Spleen (tissue), 11 donors: ENCODE data around the gene SEC61B. TPM values are rescaled to one million over a fixed set of nuclear protein-coding genes. Genes with fewer than 3 reads are reported as not detected.
"Not testable (repeated sequence)": the region's sequence is repeated elsewhere in the genome, so short reads cannot be mapped to it uniquely, and the experiment has no call there.

ENCODE experiments used
- DNase-seq: peaks from one replicate; pipeline ENCODE4 v3.0.0-alpha.2; 2020
- H3K27ac ChIP-seq, 8 donors: fragments of 200-600 bp; sonication (generic) in 7 of 8; 1 replicate in 4 of 8; 2 replicates in 4 of 8; pipeline versions ENCODE4 v1.5.0 to v1.8.0; 2016 to 2021; ENCODE audit warnings: inconsistent platforms in 4 of 8, mild to moderate bottlenecking in 4 of 8, moderate library complexity in 1 of 8
- H3K27me3 ChIP-seq, 7 donors: fragments of 200-600 bp; sonication (generic) in 6 of 7; replicated peaks in 1 of 7; 1 replicate in 4 of 7; 2 replicates in 3 of 7; pipeline versions ENCODE4 v1.5.0 to v1.8.0; 2016 to 2021; ENCODE audit warnings: inconsistent platforms in 3 of 7, mild to moderate bottlenecking in 1 of 7
- H3K36me3 ChIP-seq, 6 donors: fragments of 200-600 bp; sonication (generic) in 5 of 6; 1 replicate in 4 of 6; 2 replicates in 2 of 6; pipeline versions ENCODE4 v1.5.0 to v1.8.0; 2016 to 2021; ENCODE audit warnings: inconsistent platforms in 2 of 6
- H3K4me1 ChIP-seq, 6 donors: fragments of 200-600 bp; sonication (generic) in 5 of 6; 1 replicate in 3 of 6; 2 replicates in 3 of 6; pipeline versions ENCODE4 v1.5.0 to v1.8.0; 2016 to 2021; ENCODE audit warnings: inconsistent platforms in 3 of 6
- H3K4me3 ChIP-seq, 8 donors: fragments of 200-600 bp; sonication (generic) in 7 of 8; 1 replicate in 4 of 8; 2 replicates in 4 of 8; pipeline versions ENCODE4 v1.5.0 to v1.8.0; 2016 to 2021; ENCODE audit warnings: inconsistent platforms in 4 of 8, mild to moderate bottlenecking in 4 of 8, moderate library complexity in 2 of 8
- H3K9me3 ChIP-seq, 8 donors: fragments of 200-600 bp; sonication (generic) in 7 of 8; 1 replicate in 4 of 8; 2 replicates in 4 of 8; pipeline versions ENCODE4 v1.5.0 to v1.8.0; 2016 to 2021; ENCODE audit warnings: inconsistent platforms in 4 of 8
- POLR2A ChIP-seq, 3 donors: fragments of 450-650 bp; IDR thresholded peaks; one replicate each; pipeline ENCODE4 v1.5.1; 2017; ENCODE audit warnings: antibody characterized with exemption in 3 of 3, mild to moderate bottlenecking in 1 of 3
- POLR2AphosphoS5 ChIP-seq, 3 donors: sonication (generic); formaldehyde crosslinking; IDR thresholded peaks; one replicate each; pipeline ENCODE4 v1.5.1; 2017; ENCODE audit warnings: antibody characterized with exemption in 3 of 3
- WGBS, 5 donors: extraction: QIAGEN DNeasy Blood & Tissue Kit in 3 of 5; methylation state at CpG; one replicate each; pipeline versions ENCODE4 v1.1.5 to v1.1.7; 2013 to 2018; 5-methylcytosine and 5-hydroxymethylcytosine counted together
- intact Hi-C: fragments of 100-400 bp; cut with DNase I; formaldehyde crosslinking; loops from one replicate; pipeline ENCODE4 v1.15.0; 2023; ENCODE audit warnings: low total_unique reads
- polyA plus RNA-seq, 3 donors: library from polyadenylated mRNA; stranded (reverse); fragments of 200-250 nt; gene quantifications; one replicate each; pipeline ENCODE4 v1.2.1, GENCODE V29; 2013
- total RNA-seq, 7 donors: library from RNA; depleted of rRNA in 3 of 7; stranded (reverse); fragments of >200 nt in 3 of 7; fragmentation: NEBNext Ultra II Directional in 4 of 7; extraction: Animal tissue kit (Norgen Biotek cat#: 25700) in 4 of 7; gene quantifications; one replicate each; pipeline versions ENCODE4 v1.1.0 to v1.2.1, GENCODE V29; 2016 to 2021
- TF ChIP-seq, protein P1 (sequence below), 11 experiments: fragments of 200-600 bp in 7 of 11; fragments of 450-650 bp in 4 of 11; sonication (generic) in 4 of 11; IDR thresholded peaks in 8 of 11; conservative IDR thresholded peaks in 3 of 11; 1 replicate in 7 of 11; 2 replicates in 4 of 11; pipeline versions ENCODE4 v1.4.0 to v1.8.0; 2016 to 2021; ENCODE audit warnings: antibody characterized with exemption in 11 of 11, inconsistent platforms in 4 of 11, mild to moderate bottlenecking in 1 of 11
- donor health status: healthy with polysubstance abuse.
- donor health status: DM: no; HTN: no; CAD: no; lungs with moderate emphysema.
- donor health status: DM: no; HTN: no; CAD: no.
- donor health status: Bipolar disorder and iron deficiency.
- donor health status: healthy.
- donor health status: DM: no; HTN: no; CAD: no.
- donor health status: DM: yes; HTN: yes; CAD: no.

Gene SEC61B
- total and polyA plus RNA-seq, 10 donors = 70.4 to 244 (median 96.8) TPM

DNA sequence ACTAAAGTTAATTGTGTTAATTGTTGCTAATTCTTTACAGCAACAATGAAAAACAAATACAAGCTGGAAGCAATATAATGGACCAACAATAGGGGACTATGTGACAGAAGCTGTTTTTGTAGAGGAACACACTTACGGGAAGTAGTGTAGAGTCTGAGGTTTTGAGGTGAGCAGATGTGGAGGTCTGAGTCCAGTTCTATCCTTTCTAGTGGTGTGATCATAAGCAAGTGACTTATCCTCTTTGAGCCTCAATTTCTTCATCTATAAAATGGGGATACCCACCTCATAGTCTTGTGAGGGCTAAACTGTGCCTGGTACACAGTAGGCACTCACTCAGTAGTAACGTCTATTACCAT lies 28.6 kb upstream of the SEC61B start:
- no peak overlapping the region for H3K27ac ChIP-seq
- no peaks in the 10 kb centered on the region for H3K36me3 ChIP-seq
- no peak overlapping the region for H3K4me3 ChIP-seq
- intact Hi-C loops = no loop called here
- H3K4me1 ChIP-seq = no peaks in the 10 kb centered on the region
- H3K27me3 ChIP-seq = no peaks in the 10 kb centered on the region
- WGBS, 5 donors = 60 to 75% (median 68%) methylated on average over 2 of the region's 2 CpGs
- H3K9me3 ChIP-seq = no peaks in the 10 kb centered on the region
- DNase-seq = no peak
- TF ChIP-seq POLR2AphosphoS5 (IDR thresholded peaks at IDR 0.05) = no peak

DNA sequence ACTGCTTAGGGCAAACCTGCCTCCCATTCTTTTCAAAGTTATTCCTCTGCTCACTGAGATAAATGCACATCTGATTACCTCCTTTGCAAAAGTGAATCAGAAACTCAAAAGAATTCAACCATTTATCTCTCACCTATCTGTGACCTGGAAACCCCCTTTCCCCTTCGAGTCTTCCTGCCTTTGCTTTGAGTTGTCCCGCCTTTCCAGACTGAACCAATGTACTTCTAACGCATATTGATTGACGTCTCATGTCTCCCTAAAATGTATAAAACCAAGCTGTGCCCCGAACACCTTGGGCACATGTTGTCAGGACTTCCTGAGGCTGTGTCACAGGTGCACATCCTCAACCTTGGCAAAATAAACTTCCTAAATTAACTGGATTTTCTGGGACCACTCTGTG lies 25.6 kb upstream of the SEC61B start:
- H3K27me3 ChIP-seq, intact Hi-C loops, H3K27ac ChIP-seq, H3K9me3 ChIP-seq, H3K4me1 ChIP-seq, DNase-seq, H3K36me3 ChIP-seq, H3K4me3 ChIP-seq: not testable (repeated sequence)
- 67 to 86% (median 78%) methylated on average over 5 of the region's 5 CpGs for WGBS, 5 donors

DNA sequence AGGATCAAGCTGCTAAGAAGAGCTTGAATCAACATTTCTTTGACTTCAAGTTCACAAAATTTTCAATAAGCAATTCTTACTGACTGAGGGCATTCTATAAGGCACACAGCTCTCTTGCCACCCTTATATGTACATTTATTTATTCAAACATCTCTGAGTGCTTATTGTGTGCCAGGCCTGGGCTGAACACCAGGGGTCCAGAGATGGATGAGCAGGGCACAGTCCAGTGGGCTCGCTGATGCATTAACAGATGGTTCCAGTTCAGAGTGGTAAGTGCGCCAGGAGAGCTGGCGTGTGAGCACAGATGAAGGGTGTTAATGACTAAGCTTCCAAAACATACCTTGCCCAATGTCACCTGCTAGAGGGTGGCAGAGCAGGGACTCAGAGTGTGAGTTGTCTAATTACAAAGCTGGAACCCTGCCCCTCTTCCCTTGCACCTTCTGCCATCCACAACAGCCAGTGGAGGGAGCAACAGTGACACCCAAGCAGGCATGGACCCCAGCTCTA lies 24.9 kb upstream of the SEC61B start:
- intact Hi-C loops = no loop called here
- Histone ChIP-seq H3K4me3 (no peak overlapping the region), H3K9me3 (no peaks in the 10 kb centered on the region), H3K36me3 (no peaks in the 10 kb centered on the region), H3K27me3 (no peaks in the 10 kb centered on the region), H3K4me1 (no peaks in the 10 kb centered on the region), H3K27ac (no peak overlapping the region)
- TF ChIP-seq POLR2A (IDR thresholded peaks at IDR 0.05) = no peak
- no peak for TF ChIP-seq POLR2AphosphoS5 (IDR thresholded peaks at IDR 0.05)
- TF ChIP-seq, protein P1, sequence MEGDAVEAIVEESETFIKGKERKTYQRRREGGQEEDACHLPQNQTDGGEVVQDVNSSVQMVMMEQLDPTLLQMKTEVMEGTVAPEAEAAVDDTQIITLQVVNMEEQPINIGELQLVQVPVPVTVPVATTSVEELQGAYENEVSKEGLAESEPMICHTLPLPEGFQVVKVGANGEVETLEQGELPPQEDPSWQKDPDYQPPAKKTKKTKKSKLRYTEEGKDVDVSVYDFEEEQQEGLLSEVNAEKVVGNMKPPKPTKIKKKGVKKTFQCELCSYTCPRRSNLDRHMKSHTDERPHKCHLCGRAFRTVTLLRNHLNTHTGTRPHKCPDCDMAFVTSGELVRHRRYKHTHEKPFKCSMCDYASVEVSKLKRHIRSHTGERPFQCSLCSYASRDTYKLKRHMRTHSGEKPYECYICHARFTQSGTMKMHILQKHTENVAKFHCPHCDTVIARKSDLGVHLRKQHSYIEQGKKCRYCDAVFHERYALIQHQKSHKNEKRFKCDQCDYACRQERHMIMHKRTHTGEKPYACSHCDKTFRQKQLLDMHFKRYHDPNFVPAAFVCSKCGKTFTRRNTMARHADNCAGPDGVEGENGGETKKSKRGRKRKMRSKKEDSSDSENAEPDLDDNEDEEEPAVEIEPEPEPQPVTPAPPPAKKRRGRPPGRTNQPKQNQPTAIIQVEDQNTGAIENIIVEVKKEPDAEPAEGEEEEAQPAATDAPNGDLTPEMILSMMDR (IDR thresholded peaks at IDR 0.05 in 8 of 11, conservative IDR thresholded peaks at IDR 0.05 in 3 of 11) = no peak
- no peak for DNase-seq
- 82 to 97% (median 90%) methylated on average over 3 of the region's 3 CpGs for WGBS, 5 donors

DNA sequence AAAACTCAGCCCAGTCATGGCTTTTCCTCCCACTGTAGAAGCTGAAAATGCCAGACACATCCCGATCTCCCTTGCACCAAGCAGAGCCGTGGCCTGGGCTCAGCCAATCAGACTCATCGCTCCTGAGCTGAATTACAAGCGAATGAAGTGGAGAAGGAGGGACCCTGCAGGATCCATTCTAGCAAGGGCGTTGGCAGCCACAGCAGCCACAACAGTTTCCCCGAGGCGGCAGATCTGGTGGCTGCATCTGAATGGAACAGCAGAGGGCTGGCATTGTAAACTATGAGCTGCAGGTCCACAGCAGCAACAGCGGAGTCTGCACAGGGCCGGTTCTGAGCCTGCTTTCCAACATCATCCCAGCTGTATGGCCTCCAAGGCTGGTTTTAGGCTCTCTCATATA lies 24.1 kb upstream of the SEC61B start:
- WGBS, 5 donors = 79 to 93% (median 83%) methylated on average over 9 of the region's 9 CpGs

DNA sequence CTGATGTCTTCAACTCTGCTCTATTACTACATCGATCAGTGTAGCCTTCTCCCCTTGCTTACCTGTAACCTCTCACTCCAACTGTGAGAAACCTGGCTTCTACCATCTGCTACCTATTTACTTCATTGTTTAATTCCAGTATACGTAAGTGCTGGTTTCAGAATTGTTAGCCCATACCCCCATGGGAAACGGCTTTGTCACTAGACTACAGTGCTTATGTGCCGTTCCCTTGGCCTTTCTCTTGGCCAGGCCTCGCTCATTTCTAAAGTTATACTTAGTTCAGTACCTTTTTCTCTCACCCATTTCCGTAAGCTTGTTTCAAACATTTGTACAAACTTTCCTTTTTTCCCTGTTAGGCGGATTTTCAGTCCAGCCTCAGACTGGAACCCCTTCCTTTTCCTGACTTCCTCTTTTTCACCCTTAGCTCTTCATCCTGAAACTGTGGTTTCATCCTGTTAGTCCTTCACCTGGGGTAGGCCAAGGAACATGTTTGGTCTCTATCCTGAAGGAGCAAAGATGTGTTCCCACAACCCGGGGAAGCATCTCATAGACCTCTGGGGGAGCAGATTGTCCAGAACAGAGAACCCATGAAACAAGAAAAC lies 22.0 kb upstream of the SEC61B start:
- no peaks in the 10 kb centered on the region for H3K9me3 ChIP-seq
- no peaks in the 10 kb centered on the region for H3K4me1 ChIP-seq
- no peak overlapping the region for H3K4me3 ChIP-seq
- no peaks in the 10 kb centered on the region for H3K36me3 ChIP-seq
- 78 to 83% (median 79%) methylated on average over 8 of the region's 8 CpGs for WGBS, 5 donors
- intact Hi-C loops = no loop called here
- TF ChIP-seq, protein P1 (IDR thresholded peaks at IDR 0.05 in 8 of 11, conservative IDR thresholded peaks at IDR 0.05 in 3 of 11) = no peak
- TF ChIP-seq POLR2A (IDR thresholded peaks at IDR 0.05) (no peak), POLR2AphosphoS5 (IDR thresholded peaks at IDR 0.05) (no peak)
- DNase-seq = no peak
- H3K27ac ChIP-seq = no peak overlapping the region
- H3K27me3 ChIP-seq = no peaks in the 10 kb centered on the region

More for the DNA sequence above, 24.1 kb upstream of the SEC61B start:
- Histone ChIP-seq H3K4me3 (no peak overlapping the region), H3K4me1 (no peaks in the 10 kb centered on the region), H3K9me3 (no peaks in the 10 kb centered on the region), H3K36me3 (no peaks in the 10 kb centered on the region), H3K27ac (no peak overlapping the region), H3K27me3 (no peaks in the 10 kb centered on the region)
- DNase-seq = no peak
- TF ChIP-seq, protein P1 (IDR thresholded peaks at IDR 0.05 in 8 of 11, conservative IDR thresholded peaks at IDR 0.05 in 3 of 11) = no peak
- no peak for TF ChIP-seq POLR2A (IDR thresholded peaks at IDR 0.05)
- no peak for TF ChIP-seq POLR2AphosphoS5 (IDR thresholded peaks at IDR 0.05)
- intact Hi-C loops = no loop called here
